Loucy (cell line): Measurements from ENCODE around the gene BCLAF1.

Experiments used
- EZH2phosphoT487 ChIP-seq: fragments of 200-600 bp; IDR thresholded peaks from 2 replicates; pipeline ENCODE4 v1.6.1; 2018; ENCODE audit warnings: antibody characterized with exemption, mild to moderate bottlenecking, moderate library complexity, borderline replicate concordance
- TF ChIP-seq, protein P1 (sequence below): fragments of 200-600 bp; sonication (generic); conservative IDR thresholded peaks from 2 replicates; pipeline ENCODE4 v1.5.1; 2014; ENCODE audit warnings: mild to moderate bottlenecking, antibody characterized with exemption, low read length

DNA sequence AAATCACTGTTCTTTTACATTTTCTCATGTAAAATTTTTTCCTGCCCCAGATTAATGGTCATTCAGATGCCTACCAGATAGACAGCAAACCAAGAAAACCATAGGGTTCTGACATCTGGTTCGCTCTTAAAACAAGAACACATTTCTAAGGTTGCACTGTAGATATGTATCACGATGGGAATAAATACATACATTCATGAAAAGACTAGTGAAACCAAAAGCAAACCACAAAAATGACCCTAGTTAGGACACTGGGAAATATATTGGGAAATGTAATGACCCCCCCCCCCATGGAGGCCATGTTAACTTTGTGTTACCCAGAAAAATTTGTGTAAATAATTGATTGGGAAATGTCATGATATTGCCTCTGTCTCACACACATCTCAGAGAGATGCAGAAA is 77.0 kb downstream of the BCLAF1 start:
- TF ChIP-seq, protein P1, sequence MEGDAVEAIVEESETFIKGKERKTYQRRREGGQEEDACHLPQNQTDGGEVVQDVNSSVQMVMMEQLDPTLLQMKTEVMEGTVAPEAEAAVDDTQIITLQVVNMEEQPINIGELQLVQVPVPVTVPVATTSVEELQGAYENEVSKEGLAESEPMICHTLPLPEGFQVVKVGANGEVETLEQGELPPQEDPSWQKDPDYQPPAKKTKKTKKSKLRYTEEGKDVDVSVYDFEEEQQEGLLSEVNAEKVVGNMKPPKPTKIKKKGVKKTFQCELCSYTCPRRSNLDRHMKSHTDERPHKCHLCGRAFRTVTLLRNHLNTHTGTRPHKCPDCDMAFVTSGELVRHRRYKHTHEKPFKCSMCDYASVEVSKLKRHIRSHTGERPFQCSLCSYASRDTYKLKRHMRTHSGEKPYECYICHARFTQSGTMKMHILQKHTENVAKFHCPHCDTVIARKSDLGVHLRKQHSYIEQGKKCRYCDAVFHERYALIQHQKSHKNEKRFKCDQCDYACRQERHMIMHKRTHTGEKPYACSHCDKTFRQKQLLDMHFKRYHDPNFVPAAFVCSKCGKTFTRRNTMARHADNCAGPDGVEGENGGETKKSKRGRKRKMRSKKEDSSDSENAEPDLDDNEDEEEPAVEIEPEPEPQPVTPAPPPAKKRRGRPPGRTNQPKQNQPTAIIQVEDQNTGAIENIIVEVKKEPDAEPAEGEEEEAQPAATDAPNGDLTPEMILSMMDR: no peak
- TF ChIP-seq EZH2phosphoT487: no peak
